Stimulated activated naive CD8-positive, alpha-beta T cell treated with anti-CD3 and anti-CD28 coated beads, Interleukin-15, Interleukin-2, amounts not matched to agents 100 ng/mL and 50 ng/mL, for 24 hours (primary cell): ENCODE results near the gene DNMT3B.
A peak's percentile ranks its signal among the peaks of the same experiment; 100 is the strongest.
"Not testable (repeated sequence)": the region's sequence is repeated elsewhere in the genome, so short reads cannot be mapped to it uniquely, and the experiment has no call there.

Experiments used
- H3K27ac Mint-ChIP-seq: one replicate; pipeline ENCODE4 v1.8.0; 2021; ENCODE audit warnings: mild to moderate bottlenecking, mixed read lengths
- H3K27me3 Mint-ChIP-seq: one replicate; pipeline ENCODE4 v1.8.0; 2021; ENCODE audit warnings: mixed read lengths
- H3K36me3 Mint-ChIP-seq: one replicate; pipeline ENCODE4 v1.8.0; 2021; ENCODE audit warnings: low read depth, mixed read lengths
- H3K4me1 Mint-ChIP-seq: one replicate; pipeline ENCODE4 v1.8.0; 2021; ENCODE audit warnings: low read depth, mixed read lengths
- H3K4me3 Mint-ChIP-seq: one replicate; pipeline ENCODE4 v1.8.0; 2021; ENCODE audit warnings: mild to moderate bottlenecking, mixed read lengths
- H3K9me3 Mint-ChIP-seq: one replicate; pipeline ENCODE4 v1.8.0; 2021; ENCODE audit warnings: mixed read lengths

Gene DNMT3B

GRCh38 chr20:32751702-32752457 is 10.3 kb upstream of the DNMT3B start:
- Mint-ChIP-seq H3K4me3 (no peak overlapping the region), H3K9me3 (no peaks in the 10 kb centered on the region), H3K27ac (no peak overlapping the region), H3K36me3 (no peaks in the 10 kb centered on the region), H3K27me3 (no peaks in the 10 kb centered on the region), H3K4me1 (peaks cover 7% of the 10 kb centered on the region)

- Mint-ChIP-seq H3K4me1 (peaks cover 7% of the 10 kb centered on the region), H3K27me3 (no peaks in the 10 kb centered on the region), H3K4me3 (no peak overlapping the region), H3K9me3 (no peaks in the 10 kb centered on the region), H3K36me3 (no peaks in the 10 kb centered on the region), H3K27ac (no peak overlapping the region)
Measured at GRCh38 chr20:32752458-32753250, 9.5 kb upstream of the DNMT3B start.

- no peaks in the 10 kb centered on the region for H3K27me3 Mint-ChIP-seq
Measured at GRCh38 chr20:32753731-32754130, 8.5 kb upstream of the DNMT3B start.

GRCh38 chr20:32756156-32756555 is 6.0 kb upstream of the DNMT3B start:
- H3K4me3 Mint-ChIP-seq: no peak overlapping the region
- H3K27me3 Mint-ChIP-seq: peaks cover 1% of the 10 kb centered on the region
- no peak overlapping the region for H3K27ac Mint-ChIP-seq
- no peaks in the 10 kb centered on the region for H3K9me3 Mint-ChIP-seq
- H3K4me1 Mint-ChIP-seq: peaks cover 9% of the 10 kb centered on the region
- no peaks in the 10 kb centered on the region for H3K36me3 Mint-ChIP-seq

More at GRCh38 chr20:32753731-32754130, 8.5 kb upstream of the DNMT3B start:
- H3K9me3 Mint-ChIP-seq: no peaks in the 10 kb centered on the region
- H3K27ac Mint-ChIP-seq: no peak overlapping the region
- H3K36me3 Mint-ChIP-seq: no peaks in the 10 kb centered on the region
- peaks cover 7% of the 10 kb centered on the region for H3K4me1 Mint-ChIP-seq
- no peak overlapping the region for H3K4me3 Mint-ChIP-seq

- H3K4me3 Mint-ChIP-seq: peak overlapping the region; percentile 75
- H3K4me1 Mint-ChIP-seq: peaks cover 7% of the 10 kb centered on the region
- H3K27me3 Mint-ChIP-seq: peaks cover 7% of the 10 kb centered on the region
- H3K27ac Mint-ChIP-seq: peak overlapping the region; percentile 84
- H3K9me3 Mint-ChIP-seq: no peaks in the 10 kb centered on the region
- H3K36me3 Mint-ChIP-seq: no peaks in the 10 kb centered on the region
Measured at GRCh38 chr20:32761417-32761830, 761 bp upstream of the DNMT3B start.

- Mint-ChIP-seq H3K36me3 (no peaks in the 10 kb centered on the region), H3K9me3 (no peaks in the 10 kb centered on the region), H3K4me3 (peak overlapping the region; percentile 77), H3K4me1 (peaks cover 7% of the 10 kb centered on the region), H3K27ac (no peak overlapping the region), H3K27me3 (peaks cover 7% of the 10 kb centered on the region)
Measured at GRCh38 chr20:32762754-32763201, 593 bp downstream of the DNMT3B start.

- H3K27me3 Mint-ChIP-seq: peaks cover 7% of the 10 kb centered on the region
- H3K4me1 Mint-ChIP-seq: peaks cover 7% of the 10 kb centered on the region
- no peaks in the 10 kb centered on the region for H3K36me3 Mint-ChIP-seq
- H3K4me3 Mint-ChIP-seq: peak overlapping the region; percentile 77
- H3K9me3 Mint-ChIP-seq: no peaks in the 10 kb centered on the region
- H3K27ac Mint-ChIP-seq: no peak overlapping the region
Measured at GRCh38 chr20:32763202-32764004, 1.2 kb downstream of the DNMT3B start.

- no peak overlapping the region for H3K27ac Mint-ChIP-seq
Measured at GRCh38 chr20:32764005-32764960, 2.1 kb downstream of the DNMT3B start.

GRCh38 chr20:32765230-32765875 is 3.2 kb downstream of the DNMT3B start:
- not testable (repeated sequence) for H3K4me1 Mint-ChIP-seq, H3K36me3 Mint-ChIP-seq, H3K4me3 Mint-ChIP-seq, H3K9me3 Mint-ChIP-seq, H3K27me3 Mint-ChIP-seq, H3K27ac Mint-ChIP-seq

More at GRCh38 chr20:32764005-32764960, 2.1 kb downstream of the DNMT3B start:
- no peaks in the 10 kb centered on the region for H3K36me3 Mint-ChIP-seq
- peaks cover 7% of the 10 kb centered on the region for H3K4me1 Mint-ChIP-seq
- H3K4me3 Mint-ChIP-seq: peak overlapping the region; percentile 24
- H3K9me3 Mint-ChIP-seq: no peaks in the 10 kb centered on the region
- H3K27me3 Mint-ChIP-seq: peaks cover 7% of the 10 kb centered on the region

GRCh38 chr20:32767418-32768198 is 5.4 kb downstream of the DNMT3B start:
- Mint-ChIP-seq H3K4me1 (peaks cover 15% of the 10 kb centered on the region), H3K27me3 (peaks cover 3% of the 10 kb centered on the region), H3K9me3 (no peaks in the 10 kb centered on the region), H3K27ac (no peak overlapping the region), H3K4me3 (no peak overlapping the region), H3K36me3 (no peaks in the 10 kb centered on the region)

GRCh38 chr20:32772046-32772445 is 9.9 kb downstream of the DNMT3B start:
- H3K27ac Mint-ChIP-seq: no peak overlapping the region
- H3K9me3 Mint-ChIP-seq: no peaks in the 10 kb centered on the region
- no peaks in the 10 kb centered on the region for H3K27me3 Mint-ChIP-seq
- H3K36me3 Mint-ChIP-seq: no peaks in the 10 kb centered on the region
- peaks cover 35% of the 10 kb centered on the region for H3K4me1 Mint-ChIP-seq
- H3K4me3 Mint-ChIP-seq: no peak overlapping the region

GRCh38 chr20:32773223-32773622 is 11.0 kb downstream of the DNMT3B start:
- no peaks in the 10 kb centered on the region for H3K27me3 Mint-ChIP-seq
- peaks cover 43% of the 10 kb centered on the region for H3K4me1 Mint-ChIP-seq
- no peaks in the 10 kb centered on the region for H3K9me3 Mint-ChIP-seq
- H3K36me3 Mint-ChIP-seq: no peaks in the 10 kb centered on the region
- no peak overlapping the region for H3K4me3 Mint-ChIP-seq
- no peak overlapping the region for H3K27ac Mint-ChIP-seq

GRCh38 chr20:32773855-32774254 is 11.7 kb downstream of the DNMT3B start:
- Mint-ChIP-seq H3K4me3 (no peak overlapping the region), H3K27me3 (no peaks in the 10 kb centered on the region), H3K36me3 (no peaks in the 10 kb centered on the region), H3K27ac (no peak overlapping the region), H3K9me3 (no peaks in the 10 kb centered on the region), H3K4me1 (peaks cover 48% of the 10 kb centered on the region)
